ENCODE measurements around the gene CD7. TPM values are rescaled to one million over a fixed set of nuclear protein-coding genes. Genes with fewer than 3 reads are reported as not detected.

Gene CD7
- total and polyA plus RNA-seq, 9 of the 15 experiments (the other 6 are each of a cell fraction or from before 2014, with no cell fraction given): 0.21 to 0.35 TPM; not detected in 7

GRCh38 chr17:82281076-82281475, 36.3 kb downstream of the CD7 start:
- ATAC-seq: no peak
- H3K9ac ChIP-seq (ENCODE audit: insufficient read depth in 1 of 2, low read depth in 2 of 2, low read length in 2 of 2): peak overlapping the region in 1 of 2 experiments; percentile 66; a peak in 1 of 4 replicates
- CTCF ChIA-PET (ENCODE audit: low intra/inter-chr PET ratio): interaction anchor here (0.7 kb wide), 1 partner anchor 182 kb away, joined by 3 read pairs; no protein-coding TSS in a partner anchor
- TF ChIP-seq ZNF134 (CRISPR knock-in tag; conservative IDR thresholded peaks at IDR 0.05) (0 out of 2 replicates have a peak, but pooled peaks have one; percentile 33), ZFX (CRISPR knock-in tag; IDR thresholded peaks at IDR 0.05) (no peak), TCF7L2 (IDR thresholded peaks at IDR 0.05; ENCODE audit: low read depth, low read length) (no peak), GTF2A2 (tag; IDR thresholded peaks at IDR 0.05) (no peak), ZNF589 (CRISPR knock-in tag; IDR thresholded peaks at IDR 0.05; ENCODE audit: low read depth) (no peak)
- H3K27ac ChIP-seq (ENCODE audit: extremely low read depth, low read depth, low read length): no peak overlapping the region; the same call in 2 of the 3 replicates
- H3K4me3 ChIP-seq: no peak overlapping the region
- WGBS (ENCODE audit: insufficient coverage, low coverage, missing lambda C conversion rate): 47% methylated on average over 7 of the region's 7 CpGs
- H2AFZ ChIP-seq (ENCODE audit: low read depth, low read length): no peak overlapping the region
- FAIRE-seq: no peak
- no peak for DNase-seq (ENCODE audit: extremely low read depth in 1 of 4, low spot score in 3 of 4)
- intact Hi-C loops (cut with micrococcal nuclease) (no loop called here), in situ Hi-C loops (cut with MboI) (no loop called here)
- POLR2A ChIA-PET: interaction anchor here (0.6 to 1.3 kb wide), 3 partner anchors 9 to 10 kb away, joined by 3 to 5 read pairs (median 4); no protein-coding TSS in a partner anchor
- no peaks in the 10 kb centered on the region for H3K36me3 ChIP-seq (ENCODE audit: control insufficient read depth, insufficient read depth, low read length)
- no peaks in the 10 kb centered on the region for H4K20me1 ChIP-seq (replicated peaks; ENCODE audit: control insufficient read depth, insufficient read depth, low read length)
- no peaks in the 10 kb centered on the region for H3K9me3 ChIP-seq (replicated peaks; ENCODE audit: control insufficient read depth, insufficient read depth, low read depth, low read length)
- no peaks in the 10 kb centered on the region for H3K79me2 ChIP-seq (ENCODE audit: control insufficient read depth, insufficient read depth, low read length)
- H3K4me2 ChIP-seq (ENCODE audit: insufficient read depth, low read length): no peak overlapping the region
- no peaks in the 10 kb centered on the region for H3K9me1 ChIP-seq (ENCODE audit: control insufficient read depth, insufficient read depth, low read length)
- H3K27me3 ChIP-seq (ENCODE audit: control insufficient read depth in 2 of 2, insufficient read depth in 2 of 2, low read length in 2 of 2): no peaks in the 10 kb centered on the region
- H3K4me1 ChIP-seq (replicated peaks in 1 of 2; ENCODE audit: control insufficient read depth in 2 of 2, insufficient read depth in 2 of 2, low read length in 2 of 2): peaks cover 5 to 46% of the 10 kb centered on the region in 2 experiments; a peak in 3 of 5 replicates
- no TSS peak for BruUV-seq (replicated peaks)

- H4K20me1 ChIP-seq (replicated peaks; ENCODE audit: control insufficient read depth, insufficient read depth, low read length): no peaks in the 10 kb centered on the region
- ChIA-PET POLR2A (interaction anchor here (0.7 to 1.3 kb wide), 4 partner anchors 9 to 19 kb away, joined by 3 to 4 read pairs (median 3); no protein-coding TSS in a partner anchor), CTCF (ENCODE audit: low intra/inter-chr PET ratio) (no interaction called here)
- DNase-seq (ENCODE audit: extremely low read depth in 1 of 4, low spot score in 3 of 4): no peak
- no peak overlapping the region for H2AFZ ChIP-seq (ENCODE audit: low read depth, low read length)
- H3K9ac ChIP-seq (ENCODE audit: insufficient read depth in 1 of 2, low read depth in 2 of 2, low read length in 2 of 2): peak overlapping the region in 1 of 2 experiments; percentile 66; a peak in 1 of 4 replicates
- H3K4me2 ChIP-seq (ENCODE audit: insufficient read depth, low read length): no peak overlapping the region
- intact Hi-C loops (cut with micrococcal nuclease): no loop called here
- in situ Hi-C loops (cut with MboI): no loop called here
- no peaks in the 10 kb centered on the region for H3K79me2 ChIP-seq (ENCODE audit: control insufficient read depth, insufficient read depth, low read length)
- no peaks in the 10 kb centered on the region for H3K36me3 ChIP-seq (ENCODE audit: control insufficient read depth, insufficient read depth, low read length)
- H3K27me3 ChIP-seq (ENCODE audit: control insufficient read depth in 2 of 2, insufficient read depth in 2 of 2, low read length in 2 of 2): no peaks in the 10 kb centered on the region
- peaks cover 5 to 46% of the 10 kb centered on the region in 2 experiments; a peak in 3 of 5 replicates for H3K4me1 ChIP-seq (replicated peaks in 1 of 2; ENCODE audit: control insufficient read depth in 2 of 2, insufficient read depth in 2 of 2, low read length in 2 of 2)
- H3K9me1 ChIP-seq (ENCODE audit: control insufficient read depth, insufficient read depth, low read length): no peaks in the 10 kb centered on the region
- H3K27ac ChIP-seq (ENCODE audit: extremely low read depth, low read depth, low read length): no peak overlapping the region
- 77% methylated on average over 8 of the region's 8 CpGs for WGBS (ENCODE audit: insufficient coverage, low coverage, missing lambda C conversion rate)
- H3K4me3 ChIP-seq: no peak overlapping the region
- H3K9me3 ChIP-seq (replicated peaks; ENCODE audit: control insufficient read depth, insufficient read depth, low read depth, low read length): no peaks in the 10 kb centered on the region
- BruUV-seq (replicated peaks): no TSS peak
- no peak for FAIRE-seq
- ATAC-seq: no peak
- TF ChIP-seq ATF3 (IDR thresholded peaks at IDR 0.05) (peak; percentile 58; the same call in 1 of the 2 replicates), ATF3 (CRISPR knock-in tag; conservative IDR thresholded peaks at IDR 0.05) (no peak), SP2 (IDR thresholded peaks at IDR 0.05; ENCODE audit: extremely low read depth, low read depth, low read length, poor library complexity, severe bottlenecking) (no peak), CREB1 (IDR thresholded peaks at IDR 0.05) (no peak), CREB1 (CRISPR knock-in tag; IDR thresholded peaks at IDR 0.05) (no peak), CEBPG (CRISPR knock-in tag; IDR thresholded peaks at IDR 0.05) (0 out of 2 replicates have a peak, but pooled peaks have one; percentile 22), CEBPG (tag; conservative IDR thresholded peaks at IDR 0.05 in 1 of 2, IDR thresholded peaks at IDR 0.05 in 1 of 2) (no peak), ZBTB2 (IDR thresholded peaks at IDR 0.05) (no peak), CEBPB (tag; IDR thresholded peaks at IDR 0.05) (peak; percentile 54)
Measured at GRCh38 chr17:82280537-82280936, 36.9 kb downstream of the CD7 start.

Measured in K562 (cell line).